NCI-H1694 (cell line): ENCODE results near the gene CASKIN2.
"Not testable (repeated sequence)": the region's sequence is repeated elsewhere in the genome, so short reads cannot be mapped to it uniquely, and the experiment has no call there.

Experiments
- DNase-seq: peaks from one replicate; lab custom pipeline; 2025; lab: John Stamatoyannopoulos, UW

The CASKIN2 gene

GRCh38 chr17:75490953-75491649 is 24.2 kb downstream of the CASKIN2 start:
- DNase-seq, result no peak

- no peak for DNase-seq
These were observed 25.1 kb downstream of the CASKIN2 start for GRCh38 chr17:75490173-75490743.

- no peak for DNase-seq
These were observed 25.8 kb downstream of the CASKIN2 start for GRCh38 chr17:75489511-75489955.

DNA sequence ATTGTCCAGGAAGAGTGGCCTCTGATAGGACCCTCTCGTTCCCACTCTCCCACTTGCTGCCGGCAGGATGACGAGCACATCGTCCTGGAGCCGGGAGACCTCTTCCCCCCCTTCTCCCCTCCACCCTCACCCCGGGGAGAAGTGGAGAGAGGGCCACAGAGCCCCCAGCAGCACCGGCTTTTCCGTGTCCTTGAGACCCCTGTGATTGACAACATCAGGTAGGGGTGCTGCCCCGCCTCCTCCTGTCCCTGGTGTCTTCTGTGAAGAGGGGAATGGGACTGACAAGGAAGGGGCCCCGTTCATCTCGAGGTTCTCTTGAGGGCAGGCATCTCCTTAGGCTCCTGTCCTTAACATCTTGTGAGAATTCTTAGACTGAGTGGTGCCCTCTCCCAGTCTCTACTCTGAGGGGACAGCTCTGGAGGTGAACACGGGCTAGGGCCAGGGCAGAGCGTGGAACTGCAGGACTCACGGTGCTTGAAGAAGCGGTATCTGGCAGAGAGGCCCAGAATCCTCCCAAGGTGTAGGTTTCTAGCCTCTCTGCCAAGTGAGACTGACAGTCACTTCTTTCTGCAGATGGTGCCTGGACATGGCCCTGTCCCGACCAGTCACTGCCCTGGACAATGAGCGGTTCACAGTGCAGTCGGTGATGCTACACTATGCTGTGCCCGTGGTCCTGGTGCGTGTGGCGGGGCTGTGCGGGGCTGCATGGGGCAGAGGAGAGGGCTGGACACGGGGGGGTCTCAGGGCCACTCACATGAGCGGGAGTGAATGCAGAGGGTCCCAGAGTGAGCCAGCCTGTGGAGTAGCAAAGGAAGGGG is 26.4 kb downstream of the CASKIN2 start:
- DNase-seq, result no peak

DNA sequence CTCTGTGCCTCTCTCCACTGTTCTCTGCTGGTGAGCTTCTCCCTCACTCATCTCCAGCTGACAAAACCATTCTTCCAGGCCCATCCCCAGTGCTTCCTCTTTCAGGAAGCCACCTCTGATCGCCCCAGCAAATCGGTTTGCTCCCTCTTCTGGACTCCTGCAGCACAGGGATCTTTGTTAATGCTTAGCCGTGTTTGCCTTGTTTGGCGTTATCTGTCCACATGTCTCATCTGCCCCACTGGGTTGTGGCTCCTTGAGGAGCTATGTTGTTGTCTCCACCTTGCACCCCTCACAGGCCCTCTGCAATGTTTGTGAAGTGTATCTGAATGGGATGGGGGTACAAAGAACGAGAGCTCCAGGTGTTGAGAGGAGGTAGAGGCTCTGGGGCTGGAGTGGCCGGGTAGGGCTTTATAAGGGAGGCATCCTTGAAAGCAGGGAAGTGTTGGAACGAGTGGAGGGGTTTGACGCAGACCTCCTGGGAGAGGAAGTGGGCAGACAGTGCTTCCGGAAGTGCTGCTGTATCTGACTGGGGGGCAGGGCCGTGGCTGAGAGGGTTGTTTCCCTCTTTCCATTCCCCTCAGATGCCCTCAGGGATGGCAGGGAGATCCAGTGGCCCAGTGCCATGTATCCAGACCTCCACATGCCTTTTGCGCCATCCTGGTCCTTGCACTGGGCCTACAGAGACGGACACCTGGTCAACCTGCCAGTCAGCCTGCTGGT is 27.8 kb downstream of the CASKIN2 start:
- no peak for DNase-seq

DNA sequence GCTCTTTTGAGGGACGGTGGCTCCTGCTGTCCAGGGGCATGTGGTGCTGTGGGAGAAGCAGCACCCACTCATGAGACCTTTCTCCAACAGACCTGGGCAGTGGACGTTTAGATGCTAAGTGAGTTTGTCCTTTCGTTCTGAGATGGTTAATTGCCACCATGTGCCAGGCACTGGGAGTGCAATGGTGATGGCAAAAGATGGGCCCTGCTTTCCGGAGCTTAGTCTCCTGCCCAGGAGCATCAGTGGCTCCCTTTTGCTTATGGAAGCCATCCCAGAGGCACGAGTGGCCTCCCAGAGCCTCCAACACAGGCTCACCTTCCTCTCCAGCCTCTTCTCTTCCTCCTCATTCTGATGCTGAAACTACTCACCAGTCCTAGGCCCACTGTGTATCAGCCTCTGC is 28.4 kb downstream of the CASKIN2 start:
- no peak for DNase-seq

DNA sequence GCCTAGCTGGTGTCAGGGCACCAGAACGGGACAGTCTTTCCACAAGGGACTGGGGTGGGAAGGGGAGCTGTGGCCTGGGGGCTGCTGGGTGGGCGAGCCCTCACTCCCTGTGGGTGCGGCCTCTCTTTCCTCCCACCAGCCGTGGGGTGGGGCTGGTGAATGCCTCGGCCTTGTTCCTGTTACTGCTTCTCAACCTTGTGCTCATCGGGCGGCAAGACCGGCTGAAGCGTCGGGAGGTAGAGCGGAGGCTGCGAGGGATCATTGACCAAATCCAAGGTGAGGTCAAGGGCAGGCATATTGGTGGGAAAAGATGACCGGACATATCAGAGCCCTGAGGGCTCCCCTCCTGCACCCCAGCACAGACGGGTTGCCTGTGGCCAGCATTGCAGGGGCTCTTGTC is 29.2 kb downstream of the CASKIN2 start:
- DNase-seq, result no peak

GRCh38 chr17:75485688-75486087 is 29.6 kb downstream of the CASKIN2 start:
- no peak for DNase-seq

DNA sequence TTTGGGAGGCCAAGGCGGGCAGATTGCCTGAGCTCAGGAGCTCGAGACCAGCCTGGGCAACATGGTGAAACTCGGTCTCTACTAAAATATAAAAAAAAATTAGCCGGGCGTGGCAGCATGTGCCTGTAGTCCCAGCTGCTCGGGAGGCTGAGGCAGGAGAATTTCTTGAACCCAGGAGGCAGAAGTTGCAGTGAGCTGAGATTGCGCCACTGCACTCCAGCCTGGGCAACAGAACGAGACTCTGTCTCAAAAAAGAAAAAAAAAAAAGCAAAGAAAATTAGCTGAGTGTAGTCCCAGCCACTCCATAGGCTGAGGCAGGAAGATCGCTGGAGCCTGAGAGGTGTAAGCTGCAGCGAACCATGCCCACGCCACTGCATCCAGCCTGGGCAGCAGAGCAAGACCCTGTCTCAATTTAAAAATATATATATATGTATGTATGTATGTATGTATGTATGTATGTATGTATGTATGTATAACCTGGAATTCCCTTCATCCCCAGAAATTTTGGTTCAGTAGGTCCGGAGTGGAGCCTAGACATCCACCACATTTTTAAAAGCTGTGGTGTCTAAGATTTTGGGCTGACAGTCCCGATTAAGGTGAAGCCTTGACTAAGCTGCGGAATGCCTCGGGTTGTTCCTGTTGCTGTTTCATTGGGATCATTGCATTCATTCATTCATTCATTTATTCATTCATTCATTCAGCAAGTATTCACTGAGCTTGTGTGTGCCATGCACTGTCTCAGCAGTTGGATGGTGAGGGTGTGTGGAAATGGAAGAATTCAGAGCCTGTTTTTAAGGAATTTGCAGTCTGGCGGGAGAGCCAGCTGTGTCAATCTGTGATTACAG is 33.0 kb downstream of the CASKIN2 start:
- DNase-seq, result no peak

DNA sequence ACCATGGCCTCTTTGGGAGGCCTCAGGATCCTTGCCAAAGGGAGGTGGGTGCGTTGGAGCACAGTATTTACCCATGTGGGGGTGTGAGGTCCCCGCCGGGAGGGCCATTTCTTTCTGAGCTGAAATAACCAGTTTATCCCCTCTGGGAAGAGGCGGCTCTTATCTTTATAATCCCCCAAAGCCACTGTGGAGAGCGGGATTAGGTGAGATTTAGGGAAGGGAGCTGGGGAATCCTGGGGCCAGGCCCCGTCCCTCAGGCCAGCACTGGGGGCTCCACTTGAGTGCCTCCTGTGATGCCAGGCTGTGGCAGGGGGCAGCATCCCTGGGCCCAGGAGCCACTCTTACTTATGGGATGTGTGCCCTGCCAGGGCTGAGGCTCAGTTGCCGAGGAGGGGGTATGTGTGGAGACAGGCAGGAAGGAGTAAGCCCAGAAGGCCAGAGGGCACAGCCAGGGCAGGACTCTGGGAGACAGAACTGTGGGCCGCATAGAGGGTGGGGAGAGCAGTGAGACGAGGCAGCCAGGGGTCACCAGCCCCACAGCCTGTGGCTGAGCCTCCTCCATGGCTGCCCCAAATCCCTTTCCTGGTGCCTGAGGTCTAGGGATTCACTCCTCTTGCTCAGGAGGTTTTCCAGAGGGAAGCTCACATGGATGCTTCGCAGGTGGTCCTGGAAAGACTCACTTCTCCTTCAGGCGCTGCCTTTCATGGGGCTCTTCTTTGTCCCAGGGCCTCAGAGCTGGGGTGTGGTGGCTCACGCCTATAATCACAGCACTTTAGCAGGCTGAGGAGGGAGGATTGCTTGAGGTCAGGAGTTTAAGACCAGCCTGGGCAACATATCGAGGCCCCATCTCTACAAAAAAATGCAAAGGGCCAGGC is 33.9 kb downstream of the CASKIN2 start:
- DNase-seq, result no peak

DNA sequence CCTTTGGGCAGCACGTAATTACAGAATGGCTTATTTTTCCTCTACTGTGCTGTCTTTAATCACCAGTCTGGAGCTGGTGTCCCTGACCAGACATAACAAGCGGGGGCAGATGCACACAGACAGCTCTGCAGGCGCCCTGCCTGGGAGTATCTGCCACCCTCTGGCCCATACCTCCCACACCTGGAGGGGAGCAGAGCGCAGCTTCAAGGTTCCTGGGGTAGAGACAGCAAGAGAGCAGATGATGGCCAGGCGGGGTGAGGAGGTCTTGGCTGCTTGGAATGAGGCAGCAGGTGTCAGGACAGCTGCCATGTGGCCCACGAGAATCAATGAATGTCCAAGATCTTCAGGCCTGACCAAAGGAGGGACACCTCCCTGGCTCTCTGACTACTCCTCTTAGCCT is 35.1 kb downstream of the CASKIN2 start:
- no peak for DNase-seq

GRCh38 chr17:75478508-75478907 is 36.8 kb downstream of the CASKIN2 start:
- no peak for DNase-seq

DNA sequence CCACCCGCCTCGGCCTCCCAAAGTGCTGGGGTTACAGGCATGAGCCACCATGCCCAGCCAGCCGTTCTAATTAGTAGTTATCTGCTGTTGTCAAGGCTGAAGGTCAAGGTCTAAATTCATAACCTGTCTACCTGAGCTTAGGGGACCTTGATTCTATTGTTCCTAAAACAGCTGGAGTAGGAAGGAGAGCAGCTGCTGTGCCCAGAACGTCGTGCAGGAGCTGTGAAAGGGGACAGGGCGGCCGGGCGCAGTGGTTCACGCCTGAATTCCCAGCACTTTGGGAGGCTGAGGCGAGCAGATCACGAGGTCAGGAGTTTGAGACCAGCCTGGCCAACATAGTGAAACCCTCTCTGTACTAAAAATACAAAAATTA is 37.9 kb downstream of the CASKIN2 start:
- DNase-seq, result not testable (repeated sequence)

GRCh38 chr17:75476752-75477489 is 38.4 kb downstream of the CASKIN2 start:
- DNase-seq, result no peak

GRCh38 chr17:75476271-75476671 is 39.1 kb downstream of the CASKIN2 start:
- no peak for DNase-seq

GRCh38 chr17:75475851-75476250 is 39.5 kb downstream of the CASKIN2 start:
- DNase-seq, result no peak

DNA sequence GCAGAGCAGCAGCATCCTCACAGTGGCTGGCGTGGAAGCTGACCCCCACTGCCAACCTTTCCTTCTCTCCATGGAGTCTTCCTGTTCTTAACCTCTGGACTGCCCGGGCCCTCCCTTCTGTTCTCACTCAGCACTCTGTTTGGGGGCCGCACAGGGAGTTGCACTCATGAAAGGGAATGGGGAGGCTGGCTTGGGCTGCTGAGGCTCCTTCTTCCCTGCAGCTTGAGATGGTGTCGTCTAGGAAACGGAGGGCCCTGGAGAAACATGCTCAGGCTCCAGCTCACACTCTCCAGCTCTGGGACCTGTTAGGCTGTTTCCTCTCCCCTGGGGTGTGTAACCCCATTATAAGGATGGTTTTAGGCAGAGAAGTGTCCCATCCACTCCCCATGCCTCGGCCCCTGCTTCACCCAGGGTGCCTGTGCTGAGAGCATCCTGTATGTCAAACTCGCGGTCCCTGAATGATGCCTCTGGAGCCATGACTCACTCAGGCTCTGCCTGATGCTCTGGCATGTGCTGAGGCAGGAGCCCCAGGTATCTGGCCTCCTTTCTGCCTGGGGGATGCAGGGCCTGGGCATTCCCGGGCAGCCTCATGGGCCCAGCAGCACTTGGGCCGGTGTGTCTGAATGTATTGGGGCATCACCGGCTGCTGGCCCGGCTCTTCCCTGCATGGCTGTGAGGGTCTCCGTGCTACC is 40.0 kb downstream of the CASKIN2 start:
- no peak for DNase-seq

- no peak for DNase-seq
These were observed 40.6 kb downstream of the CASKIN2 start for GRCh38 chr17:75474736-75475135.

- no peak for DNase-seq
These were observed 42.1 kb downstream of the CASKIN2 start for GRCh38 chr17:75473246-75473645.
